ENCODE measurements around the gene ENDOU. TPM values are rescaled to one million over a fixed set of nuclear protein-coding genes. Genes with fewer than 3 reads are reported as not detected.

ENDOU gene
- total RNA-seq, 5 donors from 2014 or later (not counting 1 experiment from before 2014, with no cell fraction given), result not detected

GRCh38 chr12:47704719-47705118, 20.6 kb downstream of the ENDOU start:
- Mint-ChIP-seq H3K27ac (peak overlapping the region; percentile 29 to 70), H3K27me3 (no peaks in the 10 kb centered on the region), H3K4me1 (peaks cover 47 to 62% (median 52%) of the 10 kb centered on the region in 3 donors), H3K9me3 (no peaks in the 10 kb centered on the region), H3K36me3 (peaks cover 27% of the 10 kb centered on the region), H3K4me3 (peak overlapping the region; percentile 95 to 97 (median 97))
- ChIA-PET POLR2A (interaction anchor here in 1 of 2 donors (0.5 kb wide), 1 partner anchor 954 kb away, joined by 3 read pairs; no protein-coding TSS in a partner anchor), CTCF (interaction anchor here (0.5 to 0.7 kb wide), 4 partner anchors 68 to 967 kb away, joined by 3 read pairs; no protein-coding TSS in a partner anchor)
- 92% methylated on average over 3 of the region's 9 CpGs for WGBS (ENCODE audit: insufficient coverage)
- no peak overlapping the region for H3K27ac ChIP-seq (ENCODE audit: low read length)
- no peaks in the 10 kb centered on the region for H3K9me3 ChIP-seq
- H3K4me1 ChIP-seq (ENCODE audit: control insufficient read depth in 1 of 2, extremely low read depth in 1 of 2, insufficient read depth in 2 of 2, low read length in 2 of 2), result peaks cover 27% of the 10 kb centered on the region in 2 experiments
- H3K27me3 ChIP-seq (replicated peaks in 1 of 2; ENCODE audit: control insufficient read depth in 2 of 2, extremely low read depth in 1 of 2, insufficient read depth in 2 of 2, low read length in 1 of 2), result no peaks in the 10 kb centered on the region
- peak overlapping the region in 1 of 2 donors; percentile 56 for H3K4me3 ChIP-seq (ENCODE audit: control insufficient read depth in 1 of 2, extremely low read depth in 1 of 2, low read length in 1 of 2)
- DNase-seq, result no peak
- peaks cover 0 to 14% of the 10 kb centered on the region in 2 donors for H3K36me3 ChIP-seq (ENCODE audit: control insufficient read depth in 2 of 2, extremely low read depth in 1 of 2, insufficient read depth in 1 of 2, low read length in 1 of 2)
- ATAC-seq (replicated peaks in 1 of 4), result no peak

- WGBS (ENCODE audit: insufficient coverage), result no CpG with 5 or more reads among the region's 2 CpGs
- no peak for ATAC-seq (replicated peaks in 1 of 4)
- Mint-ChIP-seq H3K4me3 (no peak overlapping the region), H3K4me1 (peaks cover 19 to 36% (median 33%) of the 10 kb centered on the region in 3 donors), H3K27me3 (no peaks in the 10 kb centered on the region), H3K9me3 (no peaks in the 10 kb centered on the region), H3K36me3 (peaks cover 50% of the 10 kb centered on the region), H3K27ac (no peak overlapping the region)
- Histone ChIP-seq H3K36me3 (ENCODE audit: control insufficient read depth in 2 of 2, extremely low read depth in 1 of 2, insufficient read depth in 1 of 2, low read length in 1 of 2) (peaks cover 8 to 36% of the 10 kb centered on the region in 2 donors), H3K4me1 (ENCODE audit: control insufficient read depth in 1 of 2, extremely low read depth in 1 of 2, insufficient read depth in 2 of 2, low read length in 2 of 2) (peaks cover 4 to 15% of the 10 kb centered on the region in 2 experiments), H3K4me3 (ENCODE audit: control insufficient read depth in 1 of 2, extremely low read depth in 1 of 2, low read length in 1 of 2) (no peak overlapping the region), H3K27ac (ENCODE audit: low read length) (no peak overlapping the region), H3K27me3 (replicated peaks in 1 of 2; ENCODE audit: control insufficient read depth in 2 of 2, extremely low read depth in 1 of 2, insufficient read depth in 2 of 2, low read length in 1 of 2) (no peaks in the 10 kb centered on the region), H3K9me3 (no peaks in the 10 kb centered on the region)
- POLR2A ChIA-PET, result no interaction called here
- DNase-seq, result no peak
- CTCF ChIA-PET, result no interaction called here
These were observed 25.0 kb downstream of the ENDOU start for GRCh38 chr12:47700263-47700662.

DNA sequence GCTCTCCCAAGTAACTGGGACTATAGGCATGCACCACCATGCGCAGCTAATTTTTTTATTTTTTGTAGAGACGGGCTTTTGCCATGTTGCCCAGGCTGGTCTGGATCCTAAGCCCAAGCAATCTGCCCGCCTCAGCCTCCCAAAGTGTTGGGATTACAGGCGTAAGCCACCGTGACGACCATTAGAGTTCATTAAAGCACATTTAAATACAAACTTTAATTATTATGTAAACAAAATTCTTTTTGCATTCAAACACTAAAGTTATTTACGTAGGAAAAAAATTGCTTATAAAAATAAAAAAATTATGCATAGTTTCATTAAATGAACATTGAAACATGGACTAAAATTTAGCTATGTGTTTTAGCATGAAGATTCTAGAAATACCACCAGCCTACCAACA, 26.7 kb downstream of the ENDOU start:
- Histone ChIP-seq H3K4me1 (ENCODE audit: control insufficient read depth in 1 of 2, extremely low read depth in 1 of 2, insufficient read depth in 2 of 2, low read length in 2 of 2) (peaks cover 0 to 5% of the 10 kb centered on the region in 2 experiments), H3K27ac (ENCODE audit: low read length) (no peak overlapping the region), H3K9me3 (no peaks in the 10 kb centered on the region), H3K27me3 (replicated peaks in 1 of 2; ENCODE audit: control insufficient read depth in 2 of 2, extremely low read depth in 1 of 2, insufficient read depth in 2 of 2, low read length in 1 of 2) (no peaks in the 10 kb centered on the region), H3K4me3 (ENCODE audit: control insufficient read depth in 1 of 2, extremely low read depth in 1 of 2, low read length in 1 of 2) (no peak overlapping the region), H3K36me3 (ENCODE audit: control insufficient read depth in 2 of 2, extremely low read depth in 1 of 2, insufficient read depth in 1 of 2, low read length in 1 of 2) (peaks cover 8 to 44% of the 10 kb centered on the region in 2 donors)
- ATAC-seq (replicated peaks in 1 of 4) (no peak), DNase-seq (no peak)
- POLR2A ChIA-PET, result no interaction called here
- peaks cover 10 to 29% (median 23%) of the 10 kb centered on the region in 3 donors for H3K4me1 Mint-ChIP-seq
- no peaks in the 10 kb centered on the region for H3K9me3 Mint-ChIP-seq
- CTCF ChIA-PET, result no interaction called here
- 100% methylated on average over 2 of the region's 7 CpGs for WGBS (ENCODE audit: insufficient coverage)
- H3K27ac Mint-ChIP-seq, result no peak overlapping the region
- H3K27me3 Mint-ChIP-seq, result no peaks in the 10 kb centered on the region
- peaks cover 58% of the 10 kb centered on the region for H3K36me3 Mint-ChIP-seq
- no peak overlapping the region for H3K4me3 Mint-ChIP-seq

DNA sequence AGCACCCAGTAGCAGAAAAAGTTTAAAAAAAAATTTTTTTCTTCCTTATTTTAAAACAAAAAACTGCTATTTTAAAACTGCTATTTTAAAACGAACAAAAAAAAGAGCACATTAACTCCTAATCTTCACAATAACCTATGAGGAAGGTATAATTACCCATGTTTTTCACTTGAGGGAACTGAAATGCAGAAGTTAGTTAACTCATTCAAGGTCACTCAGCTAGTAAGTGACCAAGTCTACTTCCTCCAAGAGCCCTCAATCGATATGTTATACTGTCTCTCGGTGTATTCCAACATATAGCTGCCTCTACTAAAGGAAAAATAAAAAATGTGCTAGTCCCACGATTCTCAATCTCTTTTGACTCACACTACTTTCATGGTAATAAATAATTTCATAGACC, 27.2 kb downstream of the ENDOU start:
- no peak for ATAC-seq (replicated peaks in 1 of 4)
- POLR2A ChIA-PET, result no interaction called here
- no peaks in the 10 kb centered on the region for H3K9me3 Mint-ChIP-seq
- H3K4me3 Mint-ChIP-seq, result no peak overlapping the region
- Histone ChIP-seq H3K9me3 (no peaks in the 10 kb centered on the region), H3K36me3 (ENCODE audit: control insufficient read depth in 2 of 2, extremely low read depth in 1 of 2, insufficient read depth in 1 of 2, low read length in 1 of 2) (peaks cover 8 to 50% of the 10 kb centered on the region in 2 donors), H3K4me3 (ENCODE audit: control insufficient read depth in 1 of 2, extremely low read depth in 1 of 2, low read length in 1 of 2) (no peak overlapping the region), H3K4me1 (ENCODE audit: control insufficient read depth in 1 of 2, extremely low read depth in 1 of 2, insufficient read depth in 2 of 2, low read length in 2 of 2) (no peaks in the 10 kb centered on the region), H3K27me3 (replicated peaks in 1 of 2; ENCODE audit: control insufficient read depth in 2 of 2, extremely low read depth in 1 of 2, insufficient read depth in 2 of 2, low read length in 1 of 2) (no peaks in the 10 kb centered on the region), H3K27ac (ENCODE audit: low read length) (no peak overlapping the region)
- peaks cover 5 to 23% (median 19%) of the 10 kb centered on the region in 3 donors for H3K4me1 Mint-ChIP-seq
- peaks cover 60% of the 10 kb centered on the region for H3K36me3 Mint-ChIP-seq
- H3K27ac Mint-ChIP-seq, result no peak overlapping the region
- no peaks in the 10 kb centered on the region for H3K27me3 Mint-ChIP-seq
- WGBS (ENCODE audit: insufficient coverage), result no CpG with 5 or more reads among the region's 4 CpGs
- CTCF ChIA-PET, result no interaction called here
- DNase-seq, result no peak

DNA sequence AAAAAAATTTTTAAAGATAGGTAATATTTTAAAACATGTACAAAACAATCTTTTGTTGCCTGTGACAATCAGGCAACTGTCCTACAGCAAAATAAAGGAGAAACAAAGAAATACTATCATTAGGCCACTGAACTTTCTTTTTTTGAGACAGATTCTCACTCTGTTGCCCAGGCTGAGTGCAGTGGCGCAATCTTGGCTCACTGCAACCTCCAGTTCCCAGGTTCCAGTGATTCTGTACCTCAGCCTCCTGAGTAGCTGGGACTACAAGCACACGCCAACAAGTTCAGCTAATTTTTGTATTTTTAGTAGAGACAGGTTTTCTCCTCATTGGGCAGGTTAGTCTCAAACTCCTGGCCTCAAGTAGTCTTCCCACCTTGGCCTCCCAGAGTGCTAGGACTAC, 36.1 kb downstream of the ENDOU start:
- CTCF ChIA-PET, result interaction anchor here (0.6 to 4.6 kb wide), 4 partner anchors 36 to 1080 kb away, joined by 3 to 54 read pairs (median 4); no protein-coding TSS in a partner anchor
- H3K36me3 ChIP-seq (ENCODE audit: control insufficient read depth in 2 of 2, extremely low read depth in 1 of 2, insufficient read depth in 1 of 2, low read length in 1 of 2), result peaks cover 0 to 37% of the 10 kb centered on the region in 2 donors
- Mint-ChIP-seq H3K27me3 (no peaks in the 10 kb centered on the region), H3K4me3 (no peak overlapping the region), H3K36me3 (peaks cover 48% of the 10 kb centered on the region), H3K4me1 (peaks cover 2 to 5% (median 3%) of the 10 kb centered on the region in 3 donors), H3K9me3 (no peaks in the 10 kb centered on the region), H3K27ac (peak overlapping the region in 1 of 2 donors; percentile 34)
- no peak for DNase-seq
- no peaks in the 10 kb centered on the region for H3K27me3 ChIP-seq (replicated peaks in 1 of 2; ENCODE audit: control insufficient read depth in 2 of 2, extremely low read depth in 1 of 2, insufficient read depth in 2 of 2, low read length in 1 of 2)
- POLR2A ChIA-PET, result no interaction called here
- ATAC-seq (replicated peaks in 1 of 4), result no peak
- no peak overlapping the region for H3K27ac ChIP-seq (ENCODE audit: low read length)
- no peak overlapping the region for H3K4me3 ChIP-seq (ENCODE audit: control insufficient read depth in 1 of 2, extremely low read depth in 1 of 2, low read length in 1 of 2)
- no peaks in the 10 kb centered on the region for H3K9me3 ChIP-seq
- 100% methylated on average over 2 of the region's 2 CpGs for WGBS (ENCODE audit: insufficient coverage)
- no peaks in the 10 kb centered on the region for H3K4me1 ChIP-seq (ENCODE audit: control insufficient read depth in 1 of 2, extremely low read depth in 1 of 2, insufficient read depth in 2 of 2, low read length in 2 of 2)

- no peak overlapping the region for H3K27ac ChIP-seq (ENCODE audit: low read length)
- H3K9me3 ChIP-seq, result no peaks in the 10 kb centered on the region
- ChIA-PET CTCF (interaction anchor here (0.6 to 4.6 kb wide), 9 partner anchors 13 to 1015 kb away, joined by 3 to 54 read pairs (median 3); no protein-coding TSS in a partner anchor), POLR2A (no interaction called here)
- H3K4me1 Mint-ChIP-seq, result peaks cover 4 to 9% (median 6%) of the 10 kb centered on the region in 3 donors
- H3K4me1 ChIP-seq (ENCODE audit: control insufficient read depth in 1 of 2, extremely low read depth in 1 of 2, insufficient read depth in 2 of 2, low read length in 2 of 2), result peaks cover 0 to 3% of the 10 kb centered on the region in 2 experiments
- H3K4me3 ChIP-seq (ENCODE audit: control insufficient read depth in 1 of 2, extremely low read depth in 1 of 2, low read length in 1 of 2), result no peak overlapping the region
- no peak overlapping the region for H3K4me3 Mint-ChIP-seq
- no peak overlapping the region for H3K27ac Mint-ChIP-seq
- peaks cover 0 to 35% of the 10 kb centered on the region in 2 donors for H3K36me3 ChIP-seq (ENCODE audit: control insufficient read depth in 2 of 2, extremely low read depth in 1 of 2, insufficient read depth in 1 of 2, low read length in 1 of 2)
- H3K27me3 ChIP-seq (replicated peaks in 1 of 2; ENCODE audit: control insufficient read depth in 2 of 2, extremely low read depth in 1 of 2, insufficient read depth in 2 of 2, low read length in 1 of 2), result no peaks in the 10 kb centered on the region
- WGBS (ENCODE audit: insufficient coverage), result no CpG with 5 or more reads among the region's 3 CpGs
- H3K36me3 Mint-ChIP-seq, result peaks cover 44% of the 10 kb centered on the region
- no peaks in the 10 kb centered on the region for H3K27me3 Mint-ChIP-seq
- DNase-seq (no peak), ATAC-seq (replicated peaks in 1 of 4) (no peak)
- H3K9me3 Mint-ChIP-seq, result no peaks in the 10 kb centered on the region
These were observed 37.7 kb downstream of the ENDOU start for GRCh38 chr12:47687636-47688035.

Measured in T-cell (primary cell).